ENCODE results near the gene CRKL.

The CRKL gene

GRCh38 chr22:20943104-20943933 lies 26.1 kb downstream of the CRKL start:
- no peak overlapping the region for H3K4me3 ChIP-seq (ENCODE audit: control insufficient read depth, low read depth, low read length)
- TF ChIP-seq CTCF (IDR thresholded peaks at IDR 0.05; ENCODE audit: control insufficient read depth, insufficient read depth, low read depth, low read length, missing control alignments) = no peak
- no peak for DNase-seq (ENCODE audit: low read depth)

- no peak for TF ChIP-seq CTCF (IDR thresholded peaks at IDR 0.05; ENCODE audit: control insufficient read depth, insufficient read depth, low read depth, low read length, missing control alignments)
- H3K4me3 ChIP-seq (ENCODE audit: control insufficient read depth, low read depth, low read length) = no peak overlapping the region
- DNase-seq (ENCODE audit: low read depth) = no peak
These were observed 26.8 kb downstream of the CRKL start for GRCh38 chr22:20944042-20944441.

- no peak for DNase-seq (ENCODE audit: low read depth)
- no peak overlapping the region for H3K4me3 ChIP-seq (ENCODE audit: control insufficient read depth, low read depth, low read length)
- TF ChIP-seq CTCF (IDR thresholded peaks at IDR 0.05; ENCODE audit: control insufficient read depth, insufficient read depth, low read depth, low read length, missing control alignments) = no peak
These were observed 28.3 kb downstream of the CRKL start for GRCh38 chr22:20945578-20945934.

GRCh38 chr22:20946080-20946986 lies 29.1 kb downstream of the CRKL start:
- no peak overlapping the region for H3K4me3 ChIP-seq (ENCODE audit: control insufficient read depth, low read depth, low read length)
- TF ChIP-seq CTCF (IDR thresholded peaks at IDR 0.05; ENCODE audit: control insufficient read depth, insufficient read depth, low read depth, low read length, missing control alignments) = no peak
- DNase-seq (ENCODE audit: low read depth) = no peak

- H3K4me3 ChIP-seq (ENCODE audit: control insufficient read depth, low read depth, low read length) = no peak overlapping the region
- no peak for TF ChIP-seq CTCF (IDR thresholded peaks at IDR 0.05; ENCODE audit: control insufficient read depth, insufficient read depth, low read depth, low read length, missing control alignments)
- no peak for DNase-seq (ENCODE audit: low read depth)
These were observed 29.8 kb downstream of the CRKL start for GRCh38 chr22:20946991-20947390.

- DNase-seq (ENCODE audit: low read depth) = no peak
- no peak for TF ChIP-seq CTCF (IDR thresholded peaks at IDR 0.05; ENCODE audit: control insufficient read depth, insufficient read depth, low read depth, low read length, missing control alignments)
- H3K4me3 ChIP-seq (ENCODE audit: control insufficient read depth, low read depth, low read length) = no peak overlapping the region
These were observed 31.2 kb downstream of the CRKL start for GRCh38 chr22:20948450-20948849.
